HG02798 (cell line): ENCODE data around the gene LCNL1.

Experiments used
- ATAC-seq: cut with Tn5 transposase; IDR thresholded peaks from one replicate; pipeline ENCODE4 v1.9.1; 2021; ENCODE audit warnings: mild to moderate bottlenecking; ENCODE audit not compliant: unreplicated experiment, poor library complexity

Gene LCNL1

DNA sequence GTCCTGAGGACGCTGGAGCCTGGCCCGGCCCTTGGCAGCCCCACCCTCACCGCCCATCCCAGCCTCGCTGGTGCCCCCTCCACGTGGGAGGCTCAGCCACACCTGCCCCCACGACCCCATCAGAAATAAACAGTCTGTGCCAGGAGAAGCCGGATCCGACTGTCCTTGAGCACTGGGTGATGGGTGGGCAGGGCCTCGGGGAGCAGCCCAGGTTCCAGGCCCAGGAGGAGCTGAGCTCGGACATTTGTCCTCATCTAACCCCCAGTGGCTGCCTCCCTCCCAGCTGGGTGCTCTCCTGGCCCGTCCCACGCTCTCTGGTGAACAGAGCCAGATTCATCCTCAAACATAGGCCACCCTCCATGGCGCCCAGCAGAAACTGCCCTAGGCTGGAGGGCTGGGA, 10.1 kb upstream of the LCNL1 start:
- ATAC-seq = no peak

DNA sequence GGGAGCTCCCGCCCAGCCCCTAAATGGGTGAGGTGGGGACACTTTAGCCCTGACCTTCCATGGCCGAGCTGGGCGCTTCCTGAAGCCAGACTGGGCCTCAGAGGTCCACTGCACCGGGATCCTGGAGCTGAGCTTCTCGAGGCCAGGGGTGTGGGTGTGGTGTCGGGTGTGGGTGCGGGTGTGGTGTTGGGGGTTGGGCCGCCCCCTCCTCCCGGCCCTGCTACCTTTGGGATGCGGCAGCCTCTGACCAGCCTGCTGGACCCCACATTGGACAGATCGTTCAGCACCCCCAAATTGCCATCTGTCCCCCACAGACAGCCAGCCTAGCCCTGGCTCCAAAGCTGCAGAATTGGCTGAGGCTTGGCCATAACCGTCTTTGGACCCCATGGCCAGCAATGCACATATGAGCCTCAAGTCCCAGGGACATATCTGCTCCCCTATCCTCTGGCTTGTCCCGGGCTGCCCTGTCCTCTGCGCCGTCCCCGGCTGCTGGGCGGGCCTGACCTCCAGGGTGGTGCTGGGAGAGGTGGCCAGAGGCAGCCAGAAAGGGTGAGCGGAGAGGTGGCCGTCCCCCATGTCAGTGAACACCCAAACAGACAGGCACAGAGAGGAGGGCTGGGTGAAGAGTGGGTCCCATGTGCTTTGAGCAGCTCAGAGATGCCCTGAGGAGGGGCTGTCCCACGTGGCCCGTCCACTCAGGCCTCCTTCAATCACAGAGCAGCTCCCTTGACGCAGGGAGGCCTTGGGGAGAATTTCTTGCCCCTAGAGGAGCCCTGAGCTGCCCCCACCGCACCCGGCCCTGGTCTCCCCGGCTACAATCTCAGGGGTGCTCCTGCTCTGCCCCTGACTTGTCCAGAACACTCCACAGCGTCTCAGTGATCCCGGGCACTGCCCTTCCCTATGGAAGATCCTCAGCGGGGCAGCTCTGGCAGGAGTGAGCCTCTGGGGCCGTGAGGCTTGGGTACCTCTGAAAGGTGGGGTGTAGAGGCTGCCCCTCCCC, 8.9 kb upstream of the LCNL1 start:
- no peak for ATAC-seq

DNA sequence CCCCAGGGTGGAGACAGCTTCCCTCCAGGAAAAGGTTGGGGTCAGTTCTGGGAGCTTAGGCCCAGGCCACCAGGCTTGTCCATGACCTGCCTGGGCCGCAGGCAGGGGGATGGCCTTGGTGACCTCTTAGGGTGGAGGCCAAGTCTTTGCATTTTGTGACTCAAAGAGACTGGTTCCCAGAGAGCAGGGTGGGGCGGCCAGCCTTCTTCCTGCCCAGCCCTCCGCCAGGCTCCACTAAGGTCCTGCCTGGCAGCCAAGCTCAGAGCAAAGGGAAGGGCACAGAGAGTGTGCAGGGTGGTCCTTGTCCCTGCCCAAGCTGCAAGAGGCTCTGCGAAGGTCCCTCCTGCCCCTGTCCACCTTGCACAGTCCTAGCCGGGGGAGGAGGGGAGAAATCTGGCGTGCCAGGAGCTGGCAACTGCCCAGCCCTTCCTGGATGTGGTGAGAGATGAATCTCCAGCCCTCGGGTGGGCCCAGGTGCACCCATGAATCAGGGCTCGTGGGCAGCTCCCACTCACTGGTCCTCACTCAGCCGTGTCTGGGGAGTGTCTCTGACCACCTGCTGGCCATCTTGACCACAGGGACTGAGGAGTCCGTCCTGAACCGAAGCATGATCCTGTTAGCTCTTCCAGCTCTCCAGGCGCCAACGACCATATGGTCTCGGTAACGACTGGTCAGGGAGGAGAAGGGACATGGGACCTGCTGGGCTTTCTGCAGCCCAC, 7.8 kb upstream of the LCNL1 start:
- no peak for ATAC-seq

DNA sequence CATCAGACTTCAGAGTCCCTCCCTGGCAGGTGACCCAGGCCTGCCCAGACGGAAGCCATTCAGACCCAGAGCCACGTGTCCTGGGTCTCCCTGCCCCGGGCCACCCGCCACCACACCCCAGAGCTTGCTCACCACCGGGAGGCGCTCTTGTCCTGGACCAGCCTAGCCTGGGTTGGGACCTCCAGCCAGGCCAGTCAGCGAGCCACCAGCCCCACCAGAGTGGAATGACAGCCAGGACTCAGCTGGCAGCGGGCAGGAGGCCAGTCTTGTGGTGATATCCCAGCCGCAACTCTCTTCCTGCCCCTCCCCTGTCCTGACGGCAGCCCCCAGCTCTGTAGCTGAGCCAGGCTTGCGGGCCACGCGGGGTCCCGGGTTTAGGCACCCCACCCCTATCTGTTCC, 7.1 kb upstream of the LCNL1 start:
- no peak for ATAC-seq

DNA sequence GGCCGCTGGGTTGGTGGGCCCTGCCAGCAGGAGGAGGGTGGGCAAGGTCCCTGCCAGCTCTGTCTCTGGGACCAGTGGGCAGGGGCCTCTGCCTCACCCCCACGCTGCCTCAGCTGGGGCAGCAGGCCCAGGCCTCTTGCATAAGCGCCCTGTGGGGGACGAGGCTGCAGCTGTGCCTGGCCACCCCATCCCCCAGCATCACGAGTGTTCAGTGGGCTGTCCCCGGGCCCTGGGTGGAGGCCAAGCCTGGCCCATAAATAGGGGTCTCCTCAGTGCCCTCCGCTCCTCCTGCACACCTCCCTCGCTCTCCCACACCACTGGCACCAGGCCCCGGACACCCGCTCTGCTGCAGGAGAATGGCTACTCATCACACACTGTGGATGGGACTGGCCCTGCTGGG, 5.6 kb upstream of the LCNL1 start, which contains the start of gene PTGDS:
PTGDS (plus strand) TSS at position 282 of the 400 bp plus-strand sequence; CDS start at position 357, 75 bp downstream.
- no peak for ATAC-seq

DNA sequence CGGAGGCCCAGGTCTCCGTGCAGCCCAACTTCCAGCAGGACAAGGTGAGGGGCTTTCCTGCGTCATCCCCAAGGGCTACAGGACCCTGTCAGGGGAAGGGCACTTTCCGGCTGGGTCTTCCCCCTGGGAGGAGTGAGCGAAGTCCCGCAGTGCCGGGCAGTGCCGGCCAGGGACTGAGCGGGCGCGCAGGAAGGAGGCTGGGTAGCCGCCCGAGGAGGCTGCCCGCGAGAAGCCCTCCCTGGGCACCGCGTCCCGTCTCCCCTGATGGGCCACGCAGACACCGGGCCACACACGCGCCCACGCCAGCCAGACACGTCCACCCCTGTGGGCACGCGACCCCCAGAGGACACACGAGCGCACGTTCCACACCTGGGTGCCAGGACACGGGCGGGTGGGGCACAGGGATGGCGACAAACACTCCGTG, 5.1 kb upstream of the LCNL1 start:
- no peak for ATAC-seq

DNA sequence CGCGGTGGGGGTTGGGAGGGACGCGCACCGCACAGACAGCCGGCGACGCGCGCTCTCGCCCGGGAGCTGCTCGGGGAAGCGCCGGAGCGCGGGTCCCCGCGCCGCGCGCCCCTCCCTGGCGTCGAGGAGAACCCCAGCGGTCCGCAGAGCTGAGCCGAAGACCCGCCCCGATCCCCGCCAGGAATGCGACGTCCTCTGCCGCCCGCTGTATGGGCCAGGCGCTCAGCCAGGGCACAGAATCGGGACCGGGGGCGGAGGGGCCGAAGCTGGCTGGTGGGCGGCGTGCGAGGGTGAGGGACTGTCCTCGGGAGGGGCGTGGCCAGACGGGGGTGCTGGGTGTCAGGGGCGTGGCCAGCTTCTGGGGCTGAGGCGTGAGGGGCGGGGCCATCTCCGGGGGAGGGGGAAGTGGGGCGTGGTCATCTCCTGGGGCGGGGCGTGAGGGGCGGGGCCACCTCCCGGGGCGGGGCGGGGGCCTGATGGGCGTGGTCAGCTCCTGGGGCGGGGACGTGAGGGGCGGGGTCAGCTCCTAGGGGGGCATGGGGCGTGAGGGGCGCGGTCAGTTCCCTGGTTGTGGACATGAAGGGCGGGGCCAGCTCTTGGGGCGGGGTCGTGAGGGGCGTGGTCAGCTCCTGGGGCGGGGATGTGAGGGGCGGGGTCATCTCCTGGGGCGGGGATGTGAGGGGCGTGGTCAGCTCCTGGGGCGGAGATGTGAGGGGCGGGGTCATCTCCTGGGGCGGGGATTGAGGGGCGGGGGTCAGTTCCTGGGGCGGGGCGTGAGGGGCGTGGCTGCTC, 4.5 kb upstream of the LCNL1 start:
- no peak for ATAC-seq

DNA sequence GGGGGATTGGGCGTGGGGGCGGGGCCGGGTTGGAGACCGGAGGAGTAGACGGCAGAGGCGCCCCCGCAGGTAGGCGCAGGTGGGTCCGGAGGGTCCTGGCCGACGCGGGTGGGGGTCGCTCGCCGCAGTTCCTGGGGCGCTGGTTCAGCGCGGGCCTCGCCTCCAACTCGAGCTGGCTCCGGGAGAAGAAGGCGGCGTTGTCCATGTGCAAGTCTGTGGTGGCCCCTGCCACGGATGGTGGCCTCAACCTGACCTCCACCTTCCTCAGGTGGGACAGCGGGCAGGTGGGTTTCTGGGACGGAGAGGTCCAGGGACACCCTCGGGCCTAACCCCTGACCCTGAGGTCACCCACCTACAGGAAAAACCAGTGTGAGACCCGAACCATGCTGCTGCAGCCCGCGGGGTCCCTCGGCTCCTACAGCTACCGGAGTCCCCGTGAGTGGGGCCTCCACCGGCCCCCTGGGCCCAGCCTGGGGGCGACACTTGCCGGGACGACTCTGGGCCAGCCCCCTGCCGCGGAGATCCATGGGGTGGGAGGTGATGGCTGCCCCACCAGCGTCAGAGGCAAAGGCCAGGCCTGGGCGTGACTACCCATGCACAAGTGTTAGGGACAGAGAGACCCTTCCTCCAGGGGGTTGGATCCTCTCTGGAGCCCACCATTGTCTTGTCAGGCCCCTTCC, 3.8 kb upstream of the LCNL1 start:
- ATAC-seq = no peak

DNA sequence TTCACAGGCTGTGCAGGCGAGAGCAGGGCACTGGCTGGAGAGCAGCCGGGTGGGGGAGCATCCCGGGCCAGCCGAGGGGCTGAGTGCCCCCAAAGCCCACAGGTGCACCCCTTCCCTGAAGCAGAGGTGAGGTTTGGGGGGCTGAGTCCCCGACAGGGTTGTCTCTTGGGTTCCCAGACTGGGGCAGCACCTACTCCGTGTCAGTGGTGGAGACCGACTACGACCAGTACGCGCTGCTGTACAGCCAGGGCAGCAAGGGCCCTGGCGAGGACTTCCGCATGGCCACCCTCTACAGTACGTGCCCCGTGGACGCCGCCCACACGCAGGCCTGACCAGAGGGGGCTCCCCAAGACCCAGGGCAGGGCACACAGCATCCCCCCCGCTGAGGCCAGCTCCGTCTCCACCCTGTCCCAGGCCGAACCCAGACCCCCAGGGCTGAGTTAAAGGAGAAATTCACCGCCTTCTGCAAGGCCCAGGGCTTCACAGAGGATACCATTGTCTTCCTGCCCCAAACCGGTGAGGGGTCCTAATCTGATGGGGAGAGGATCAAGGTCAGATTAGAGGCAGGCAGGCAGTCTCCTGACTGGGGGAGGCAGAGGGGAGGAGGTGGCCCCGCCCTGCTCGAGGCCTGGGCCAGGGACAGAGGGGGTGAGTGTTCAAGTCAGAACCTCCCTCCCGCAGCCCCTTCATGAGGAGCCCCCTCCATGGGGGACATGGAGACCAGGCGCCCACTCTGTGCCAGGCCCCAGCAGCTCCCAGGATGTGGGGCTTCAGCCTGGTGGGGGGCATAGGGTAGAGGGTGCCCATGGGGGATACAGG, 2.8 kb upstream of the LCNL1 start:
- no peak for ATAC-seq

DNA sequence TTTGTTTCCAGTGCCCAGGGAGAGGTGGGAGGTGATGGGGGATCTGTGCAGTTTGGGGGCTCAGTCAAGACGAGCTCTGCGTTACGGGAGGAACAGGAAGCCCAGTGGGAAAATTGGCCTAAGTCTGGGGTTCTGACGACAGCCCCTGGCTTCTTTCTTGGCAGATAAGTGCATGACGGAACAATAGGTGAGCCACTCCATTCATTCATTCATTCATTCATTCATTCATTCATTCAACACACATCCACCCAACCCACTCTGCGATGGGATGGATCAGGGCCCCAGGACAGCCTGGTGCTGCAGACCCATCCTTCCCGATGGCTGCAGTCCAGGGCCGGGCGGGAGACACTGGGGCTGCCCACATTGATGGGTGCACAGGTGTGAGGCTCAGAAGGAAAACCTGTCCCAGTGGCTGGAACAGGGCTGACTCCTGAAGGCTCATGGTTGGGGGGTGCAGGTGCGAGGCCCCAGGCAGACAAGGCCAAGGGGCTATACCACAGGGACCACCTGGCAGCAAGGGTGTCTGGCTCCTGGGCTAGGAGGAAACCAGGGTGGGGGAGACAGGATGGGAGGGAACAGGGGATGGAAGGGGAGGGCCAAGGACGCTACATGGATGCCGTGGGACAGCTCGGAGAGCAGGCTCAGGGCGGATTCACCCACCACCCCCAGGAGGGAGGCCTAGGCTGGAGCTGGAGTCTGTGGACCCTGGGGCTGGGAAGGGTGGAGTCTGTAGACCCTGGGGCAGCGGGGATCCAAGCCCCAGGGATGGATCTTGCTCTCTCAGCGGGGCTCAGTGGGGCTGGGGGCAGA, 1.9 kb upstream of the LCNL1 start:
- ATAC-seq = no peak

DNA sequence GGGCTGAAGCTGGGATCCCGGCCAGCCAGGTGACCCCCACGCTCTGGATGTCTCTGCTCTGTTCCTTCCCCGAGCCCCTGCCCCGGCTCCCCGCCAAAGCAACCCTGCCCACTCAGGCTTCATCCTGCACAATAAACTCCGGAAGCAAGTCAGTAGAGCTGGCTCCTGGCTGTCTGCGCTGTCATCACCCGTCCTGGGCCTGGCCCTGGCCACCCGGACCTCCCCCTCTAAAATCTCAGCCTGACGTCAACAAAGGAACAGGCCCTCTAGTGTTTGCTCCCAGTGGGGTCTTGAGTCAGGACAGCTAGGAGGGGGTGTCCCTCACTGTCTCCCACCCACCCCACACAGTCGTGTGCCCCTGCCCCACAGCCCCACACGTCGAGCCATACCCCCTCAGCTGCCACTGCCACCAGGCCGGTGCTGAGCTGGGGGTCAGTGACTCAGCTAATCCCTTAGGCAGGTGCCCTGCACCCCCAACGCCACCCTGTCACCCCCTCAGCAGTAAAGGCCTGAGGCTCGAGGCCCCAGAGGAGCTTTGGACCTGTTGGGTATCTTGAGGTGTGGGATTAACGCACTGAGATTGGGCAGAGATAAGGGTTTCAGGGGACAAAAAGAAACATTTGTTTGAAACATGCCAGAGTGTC, 1.1 kb upstream of the LCNL1 start:
- ATAC-seq = no peak

DNA sequence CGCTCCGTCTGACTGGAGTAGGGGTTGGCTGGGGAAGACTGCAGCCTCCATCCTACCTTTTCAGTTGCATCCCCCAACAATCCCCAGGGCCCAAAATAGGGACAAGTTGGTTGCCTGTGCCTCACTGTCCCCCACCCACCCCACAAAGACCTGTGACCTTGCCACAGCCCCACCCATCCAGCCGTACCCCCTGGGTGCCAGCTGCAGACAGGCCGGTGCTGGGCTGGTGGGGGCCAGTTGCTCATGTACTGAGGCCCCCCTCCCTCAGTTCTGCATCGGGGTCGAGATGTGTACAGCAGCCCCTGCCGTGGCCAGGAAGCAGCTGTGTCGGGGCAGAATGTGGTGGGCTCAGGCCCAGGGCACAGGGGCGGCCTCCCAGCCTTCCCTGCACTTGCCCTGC, 374 bp downstream of the LCNL1 start:
- ATAC-seq = no peak

DNA sequence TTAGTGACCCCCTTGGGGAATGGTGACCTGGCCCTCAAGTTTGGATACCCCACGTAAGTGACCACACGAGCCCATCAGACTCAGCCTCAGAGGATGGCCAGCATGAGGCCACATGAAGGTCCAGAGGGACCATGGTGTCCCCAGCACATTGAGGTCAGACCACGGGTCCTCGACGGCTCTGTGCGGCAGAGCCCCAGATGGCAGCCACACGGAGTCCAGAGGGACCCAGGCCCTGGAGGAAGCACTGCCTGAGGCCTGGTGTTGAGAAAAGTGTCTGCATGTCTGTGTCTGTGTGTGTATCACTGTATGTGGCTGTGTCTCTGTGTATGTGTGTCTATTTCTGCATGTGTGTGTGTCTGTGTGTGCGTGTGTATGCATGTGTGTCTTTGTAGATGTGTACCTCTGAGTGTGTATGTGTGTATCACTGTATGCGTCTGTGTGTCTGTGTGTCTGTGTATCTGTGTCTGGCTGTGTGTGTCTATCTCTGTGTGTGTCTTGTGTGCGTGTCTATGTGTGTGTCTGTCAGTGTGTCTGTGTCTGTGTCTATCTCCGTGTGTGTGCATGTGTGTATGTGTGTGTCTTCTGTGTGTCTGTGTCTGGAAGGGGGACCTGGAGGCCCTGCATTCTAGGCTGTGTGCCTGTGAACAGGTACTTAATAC, 992 bp downstream of the LCNL1 start:
- no peak for ATAC-seq

DNA sequence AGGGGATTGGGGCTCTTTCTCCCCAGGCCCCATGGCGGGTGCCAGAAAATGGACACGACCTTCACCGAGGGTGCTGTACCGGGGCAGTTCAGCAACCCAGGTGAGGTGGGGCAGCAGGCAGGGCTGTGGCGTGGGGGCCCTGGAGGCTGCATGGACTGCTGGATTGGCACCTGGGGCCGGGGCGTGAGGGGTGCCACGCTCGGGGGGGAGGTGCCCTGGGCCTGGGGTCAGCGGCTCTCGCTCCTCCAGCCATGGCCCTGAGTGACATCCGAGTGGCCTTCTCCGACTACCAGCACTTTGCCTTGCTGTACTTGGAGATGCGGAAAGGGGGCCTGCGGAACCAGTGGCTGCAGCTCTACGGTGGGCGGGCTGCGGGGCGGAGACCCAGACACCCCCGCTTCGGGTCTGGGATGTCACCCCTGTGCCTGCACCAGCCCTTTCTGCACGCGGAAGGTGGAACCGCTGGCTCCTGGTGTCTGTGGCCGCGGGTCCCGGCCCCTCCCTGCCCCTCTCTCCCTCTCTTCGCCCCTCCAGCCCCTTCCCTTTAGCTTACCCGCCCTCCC, 1.8 kb downstream of the LCNL1 start:
- no peak for ATAC-seq

DNA sequence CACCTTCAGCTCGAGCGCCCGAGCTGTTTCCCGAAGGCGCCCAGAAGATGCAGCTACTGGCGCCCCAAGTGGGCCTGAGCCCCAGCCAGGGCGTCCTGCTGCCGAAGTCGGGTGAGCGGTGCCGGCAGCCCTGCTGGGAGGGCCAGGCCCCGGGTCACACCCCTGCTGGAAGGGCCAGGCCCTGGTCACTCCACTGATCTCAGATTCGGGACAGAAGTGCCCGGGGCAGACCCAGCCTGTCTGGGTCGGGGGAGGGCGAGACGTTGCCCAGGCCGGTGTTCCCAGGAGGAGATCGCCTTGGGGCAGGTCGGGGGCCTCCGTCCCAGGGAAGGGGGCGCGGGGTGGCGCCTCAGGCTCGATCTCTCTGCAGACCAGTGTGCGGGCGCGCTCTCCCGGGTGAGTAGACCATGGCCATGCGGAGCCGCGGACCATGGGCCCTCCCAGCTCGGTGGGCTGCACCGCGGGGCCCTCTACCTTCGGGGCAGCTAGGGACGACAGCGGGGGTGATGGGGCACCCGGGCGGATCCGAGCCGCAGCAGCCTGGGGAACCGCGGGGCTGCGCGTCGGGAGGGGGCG, 2.3 kb downstream of the LCNL1 start:
- no peak for ATAC-seq

DNA sequence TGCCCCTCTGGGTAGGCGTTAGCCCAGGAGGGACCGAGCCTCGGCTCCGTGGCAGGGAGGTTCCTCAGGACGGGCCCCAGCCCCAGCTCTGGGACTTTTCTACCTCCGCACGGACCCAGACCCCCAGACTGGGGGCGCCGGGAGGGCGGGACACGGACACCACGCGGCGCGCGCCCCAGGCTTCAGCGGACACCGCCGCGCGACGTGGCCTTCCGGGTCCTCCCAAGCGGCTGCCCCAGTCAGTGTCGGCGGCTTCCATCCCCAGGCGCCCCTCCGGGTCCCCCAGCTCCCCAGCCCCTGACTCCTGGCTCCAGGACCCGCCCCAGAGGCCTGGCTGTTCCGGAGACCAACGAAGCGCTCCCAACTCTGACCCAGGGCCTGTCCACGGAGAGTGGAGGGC, 3.1 kb downstream of the LCNL1 start:
- ATAC-seq = no peak

DNA sequence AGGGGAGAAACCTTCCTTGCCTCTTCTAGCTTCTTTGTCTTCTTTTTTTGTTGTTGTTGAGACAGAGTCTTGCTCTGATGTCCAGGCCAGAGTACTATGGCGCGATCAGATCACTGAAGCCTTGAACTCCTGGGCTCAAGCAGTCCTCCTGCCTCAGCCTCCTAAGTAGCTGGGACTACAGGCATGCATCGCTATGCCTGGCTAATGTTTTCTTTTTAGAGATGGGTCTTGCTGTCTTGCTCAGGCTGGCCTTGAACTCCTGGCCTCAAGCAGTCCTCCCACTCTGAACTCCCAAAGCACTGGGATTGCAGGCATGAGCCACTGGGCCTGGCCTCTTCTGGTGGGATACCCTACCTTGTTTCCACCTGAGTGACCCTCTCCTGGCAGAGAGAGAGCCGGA, 6.1 kb downstream of the LCNL1 start:
- no peak for ATAC-seq
